ENCODE results near the gene OR52E4. TPM values are rescaled to one million over a fixed set of nuclear protein-coding genes. Genes with fewer than 3 reads are reported as not detected.

The OR52E4 gene
- polyA plus RNA-seq (ENCODE audit: insufficient read length), result not detected
- long read RNA-seq, donor 1, result 0 reads
- long read RNA-seq, donor 2, result 0 reads
- long read RNA-seq, donor 3, result 0 reads
- long read RNA-seq, donor 4, result 0 reads
- long read RNA-seq, donor 5, result 0 reads
- long read RNA-seq, donor 6, result 0 reads
- long read RNA-seq, donor 7, result 0 reads
- long read RNA-seq, donor 8, result 0 reads

DNA sequence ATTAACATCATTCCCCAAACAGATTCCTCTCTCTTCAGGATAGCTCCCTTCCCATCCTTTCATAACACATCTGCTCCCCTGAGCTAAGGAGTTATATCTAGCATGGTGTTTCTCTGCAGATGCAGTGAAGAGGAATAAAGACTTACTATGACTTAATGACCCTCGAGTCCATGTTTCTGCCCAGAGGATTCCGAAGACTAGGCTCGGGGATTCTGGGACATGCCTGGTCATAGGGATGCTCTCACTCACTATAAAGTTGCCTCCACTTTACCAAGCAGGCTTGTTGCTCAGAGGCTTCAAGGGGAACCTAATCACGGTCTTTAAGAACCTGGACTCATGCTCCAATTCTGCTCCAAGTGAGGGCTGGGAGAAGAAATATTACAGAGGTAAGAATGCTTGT is at the start of gene OR52E4:
OR52E4 (plus strand) TSS at position 301 of the 400 bp plus-strand sequence. CDS start 3,664 bp downstream, outside the sequence.
- no peak for DNase-seq

DNA sequence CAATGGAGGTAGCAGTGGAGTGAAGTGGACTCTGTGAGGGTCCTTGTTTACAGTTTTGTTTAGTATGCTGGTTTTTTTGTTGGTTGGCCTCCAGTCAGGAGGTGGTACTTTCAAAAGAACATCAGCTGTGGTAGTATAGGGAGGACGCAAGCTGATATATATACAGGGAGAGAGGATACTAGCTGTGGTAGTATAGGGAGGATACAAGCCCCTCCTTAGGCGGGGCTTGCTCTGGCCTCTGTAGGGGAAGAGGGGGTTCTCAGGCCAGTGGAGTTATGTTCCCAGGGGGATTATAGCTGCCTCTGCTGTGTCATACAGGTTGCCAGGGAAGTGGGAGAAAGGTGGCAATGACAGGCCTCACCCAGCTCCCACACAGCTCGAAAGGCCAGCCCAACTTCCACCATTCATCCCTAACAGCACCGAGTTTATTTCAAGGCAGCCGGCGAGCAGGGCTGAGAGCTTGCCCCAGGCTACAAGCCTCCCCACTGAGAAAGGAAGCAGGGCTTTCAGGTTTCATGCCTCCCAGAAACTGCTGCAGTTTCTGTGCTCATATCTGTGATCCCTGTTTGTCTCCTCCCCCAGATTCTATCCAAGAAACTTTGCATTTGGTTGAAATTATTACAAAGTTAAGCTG is 49.1 kb upstream of the OR52E4 start:
- DNase-seq, result no peak

DNA sequence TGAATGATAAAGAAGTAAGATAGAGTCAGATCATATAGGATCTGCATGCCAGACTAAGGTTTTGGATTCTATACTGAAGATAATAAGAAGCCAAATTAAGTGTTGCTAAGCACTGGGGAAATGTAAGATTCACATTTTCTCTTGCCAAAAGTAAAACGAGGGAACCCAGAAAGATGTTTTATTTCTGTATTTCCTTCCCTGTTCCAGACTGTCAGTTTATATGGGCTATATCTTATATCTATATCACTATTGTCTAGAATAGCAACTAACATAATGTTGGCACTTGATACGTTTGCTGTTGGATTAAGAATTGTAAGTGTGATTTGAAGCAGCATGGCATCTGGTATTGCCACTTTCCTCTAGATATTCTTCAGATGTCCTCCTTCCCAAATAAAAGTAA is 47.0 kb upstream of the OR52E4 start:
- DNase-seq, result no peak

DNA sequence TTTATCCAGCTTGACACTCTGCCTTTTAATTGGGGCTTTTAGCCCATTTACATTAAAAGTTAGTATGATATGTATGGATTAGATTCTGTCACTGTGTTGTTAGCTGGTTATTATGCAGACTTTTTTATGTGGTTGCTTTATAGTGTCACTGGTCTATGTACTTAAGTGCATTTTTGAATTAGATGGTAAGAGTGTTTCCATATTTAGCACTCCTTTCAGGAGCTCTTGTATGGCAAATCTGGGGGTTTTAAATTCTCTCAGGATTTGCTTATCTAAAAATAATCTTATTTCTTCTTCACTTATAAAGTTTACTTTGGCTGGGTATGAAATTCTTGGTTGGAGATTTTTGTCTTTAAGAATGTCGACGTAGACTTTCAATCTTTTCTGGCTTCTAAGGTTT is 42.7 kb upstream of the OR52E4 start:
- DNase-seq, result no peak

DNA sequence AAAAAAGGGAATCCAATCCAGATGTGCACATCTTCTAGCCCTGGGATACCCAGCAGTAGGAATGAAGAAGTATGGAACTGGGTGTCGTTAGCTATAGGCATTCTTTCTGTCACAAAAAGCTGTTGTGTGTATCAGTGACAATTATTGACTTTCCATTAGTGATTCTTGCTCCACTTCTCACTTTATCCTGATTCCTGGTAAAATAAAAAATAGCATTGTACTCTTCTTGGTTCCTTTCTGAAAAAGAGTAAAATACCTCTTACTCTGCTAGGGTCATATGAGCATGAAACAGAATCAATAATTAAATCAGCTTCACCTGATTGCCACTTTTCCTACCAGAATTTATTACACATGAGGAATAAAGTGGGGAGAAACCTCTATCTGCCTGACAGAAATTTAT is 38.6 kb upstream of the OR52E4 start, which contains the start of gene OR52E6:
OR52E6 (minus strand) TSS at position 101 of the 400 bp plus-strand sequence; CDS start at position 101, 0 bp downstream.
- DNase-seq, result no peak

DNA sequence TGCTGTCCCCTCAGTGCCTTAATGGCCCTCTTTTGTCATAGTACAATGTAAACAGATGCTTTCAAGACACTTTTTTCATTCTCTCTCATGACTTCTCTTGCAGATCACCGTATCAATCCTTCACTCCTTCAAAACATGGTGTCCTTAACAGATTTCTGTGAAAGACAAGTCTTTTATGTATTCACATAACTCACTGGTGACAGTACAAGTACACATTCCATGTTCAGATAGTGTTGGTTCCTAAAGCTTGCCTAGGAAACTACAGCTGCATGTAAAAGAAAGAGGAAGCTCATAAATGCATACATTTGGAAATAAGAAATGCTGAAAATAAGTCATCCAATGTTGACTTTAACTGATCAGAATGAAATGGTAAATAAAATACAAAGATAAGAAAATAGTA is 33.7 kb upstream of the OR52E4 start:
- no peak for DNase-seq

DNA sequence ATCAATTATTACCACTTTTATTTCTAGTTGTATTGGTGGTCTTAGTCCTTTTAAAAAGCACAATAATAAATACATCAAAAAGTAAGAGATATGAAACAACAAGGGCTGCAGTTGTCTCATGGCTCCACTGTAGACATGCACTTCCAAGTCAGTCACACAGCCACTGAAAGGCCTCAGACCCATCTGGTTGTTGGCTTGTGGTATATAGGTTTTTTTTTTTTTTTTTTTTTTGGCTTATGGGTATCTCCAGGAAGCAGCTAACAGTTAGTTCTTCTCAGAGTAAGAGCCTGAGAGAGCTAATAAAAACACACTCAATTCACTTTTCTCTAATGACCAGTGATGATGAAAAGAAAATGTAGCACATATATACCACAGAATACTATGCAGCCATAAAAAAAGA is 32.7 kb upstream of the OR52E4 start:
- DNase-seq, result no peak

DNA sequence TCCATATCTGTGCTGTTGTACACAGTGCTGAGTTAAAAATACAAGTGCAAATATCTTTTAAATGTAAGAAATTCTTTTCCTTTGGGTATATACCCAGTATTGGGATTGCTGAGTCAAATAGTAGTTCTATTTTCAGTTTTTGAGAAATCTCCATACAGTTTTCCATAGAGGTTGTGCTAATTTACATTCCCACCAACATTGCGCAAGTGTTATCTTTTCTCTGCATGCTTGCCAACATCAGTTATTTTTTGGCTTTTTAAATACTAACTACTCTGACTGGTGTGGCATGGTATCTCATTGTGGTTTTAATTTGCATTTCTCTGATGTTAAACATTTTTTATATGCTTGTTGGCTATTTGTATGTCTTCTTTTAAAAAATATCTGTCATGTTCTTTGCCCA is 29.4 kb upstream of the OR52E4 start:
- DNase-seq, result no peak

DNA sequence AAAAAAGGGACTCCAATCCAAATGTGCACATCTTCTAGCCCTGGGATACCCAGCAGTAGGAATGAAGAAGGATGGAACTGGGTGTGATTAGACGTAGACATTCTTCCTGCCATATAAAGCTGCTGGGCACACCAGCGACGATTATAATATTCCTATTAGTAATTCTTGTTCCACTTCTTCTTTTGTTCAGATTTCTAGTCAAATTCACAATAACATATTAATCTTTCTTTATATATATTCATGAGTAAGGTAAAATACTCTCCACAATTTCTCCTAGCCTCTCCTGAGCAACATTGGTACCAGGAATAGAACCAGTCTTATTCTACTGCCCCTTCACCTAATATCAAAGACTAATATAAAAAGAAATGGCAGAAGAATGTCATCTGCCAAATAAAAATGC is 22.8 kb upstream of the OR52E4 start, which contains the start of gene OR52E8:
OR52E8 (minus strand) TSS at position 101 of the 400 bp plus-strand sequence; CDS start at position 101, 0 bp downstream.
- DNase-seq, result no peak

DNA sequence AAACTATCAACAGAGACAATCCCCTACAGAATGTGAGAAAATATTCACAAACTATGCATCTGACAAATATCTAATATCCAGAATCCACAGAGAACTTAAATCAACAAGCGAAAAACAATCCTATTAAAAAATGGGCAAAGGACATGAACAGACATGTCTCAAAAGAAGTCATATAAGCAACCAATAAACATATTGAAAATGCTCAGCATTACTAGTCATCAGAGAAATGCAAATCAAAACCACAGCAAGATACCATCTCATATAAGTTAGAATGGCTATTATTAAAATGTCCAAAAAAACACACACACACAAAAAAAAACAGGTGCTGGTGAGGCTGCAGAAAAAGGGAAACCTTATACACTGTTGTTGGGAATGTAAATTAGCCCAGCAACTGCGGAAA is 14.6 kb upstream of the OR52E4 start:
- DNase-seq, result no peak

DNA sequence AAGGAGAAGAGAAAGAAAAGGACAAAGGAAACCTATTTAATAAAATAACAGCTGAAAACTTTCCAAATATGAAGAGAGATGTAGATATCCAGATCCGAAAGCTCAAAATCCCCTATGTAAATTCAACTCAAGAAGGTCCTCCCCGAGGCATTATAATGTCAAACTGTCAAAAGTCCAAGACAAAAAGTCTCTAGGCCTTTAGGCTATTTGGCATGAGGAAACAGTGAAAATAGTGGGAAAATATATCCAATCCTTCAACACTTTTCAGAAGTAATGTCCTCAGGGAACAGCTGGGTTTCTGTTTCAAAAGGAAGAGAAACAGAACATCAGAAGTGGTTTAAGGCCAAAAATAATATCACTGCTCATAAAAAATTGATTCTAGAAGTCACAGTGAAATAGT is 1.9 kb upstream of the OR52E4 start:
- no peak for DNase-seq

DNA sequence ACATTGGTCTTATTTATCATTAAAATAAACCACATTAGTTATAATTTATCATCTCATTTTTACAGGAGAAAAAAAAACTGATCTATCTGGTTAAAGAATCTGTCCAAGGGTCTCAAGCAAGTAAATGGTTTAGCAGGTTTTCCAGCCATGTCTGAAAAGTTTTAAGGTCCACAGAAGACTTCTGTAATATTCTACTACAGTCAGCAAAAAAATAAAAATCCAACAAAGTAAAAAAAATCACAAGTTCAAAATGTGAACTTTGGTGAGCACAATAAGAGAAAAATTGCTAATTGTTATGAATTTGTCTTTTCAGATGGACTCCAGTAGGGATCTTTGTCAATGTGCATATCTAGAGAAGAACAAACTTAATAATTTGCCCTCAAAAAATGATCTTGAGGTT is 1.3 kb downstream of the OR52E4 start:
- DNase-seq, result no peak

DNA sequence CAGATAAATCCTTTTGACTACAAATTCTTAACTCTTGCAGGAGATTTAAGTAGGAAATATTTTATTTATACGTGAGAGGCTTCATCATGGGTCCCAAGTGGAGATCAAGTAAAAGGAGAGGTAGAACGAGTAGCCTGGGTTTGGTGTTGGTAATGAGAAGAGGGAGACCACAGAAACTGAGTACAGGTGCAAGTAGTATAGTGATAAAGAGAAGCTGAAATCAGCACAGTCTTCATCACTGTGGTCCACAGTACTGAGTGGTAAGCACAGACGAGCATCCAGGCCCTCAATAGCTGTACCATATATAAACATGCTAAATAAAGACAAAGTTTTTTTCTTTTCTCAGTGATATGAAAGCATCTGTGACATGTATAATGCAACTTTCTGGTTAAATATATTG is 6.7 kb downstream of the OR52E4 start:
- no peak for DNase-seq

DNA sequence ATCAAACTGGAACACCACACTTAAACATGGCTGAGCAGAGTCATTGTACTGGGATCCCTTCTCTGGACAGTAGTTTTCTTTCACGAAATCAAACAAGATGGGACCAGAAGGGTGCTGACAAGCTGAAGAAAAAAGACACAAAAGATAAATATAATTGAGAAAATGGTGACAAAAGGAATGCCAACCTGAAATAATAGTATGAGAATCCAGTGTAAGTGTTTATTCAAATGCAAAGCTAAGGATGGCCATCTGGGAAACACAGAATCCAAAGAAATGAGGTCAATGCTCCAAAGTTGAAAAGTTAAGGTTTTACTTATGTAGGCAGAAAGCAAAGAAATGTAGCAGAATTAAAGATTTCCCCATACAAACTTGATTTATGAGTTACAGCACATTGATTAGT is 7.2 kb downstream of the OR52E4 start:
- no peak for DNase-seq

DNA sequence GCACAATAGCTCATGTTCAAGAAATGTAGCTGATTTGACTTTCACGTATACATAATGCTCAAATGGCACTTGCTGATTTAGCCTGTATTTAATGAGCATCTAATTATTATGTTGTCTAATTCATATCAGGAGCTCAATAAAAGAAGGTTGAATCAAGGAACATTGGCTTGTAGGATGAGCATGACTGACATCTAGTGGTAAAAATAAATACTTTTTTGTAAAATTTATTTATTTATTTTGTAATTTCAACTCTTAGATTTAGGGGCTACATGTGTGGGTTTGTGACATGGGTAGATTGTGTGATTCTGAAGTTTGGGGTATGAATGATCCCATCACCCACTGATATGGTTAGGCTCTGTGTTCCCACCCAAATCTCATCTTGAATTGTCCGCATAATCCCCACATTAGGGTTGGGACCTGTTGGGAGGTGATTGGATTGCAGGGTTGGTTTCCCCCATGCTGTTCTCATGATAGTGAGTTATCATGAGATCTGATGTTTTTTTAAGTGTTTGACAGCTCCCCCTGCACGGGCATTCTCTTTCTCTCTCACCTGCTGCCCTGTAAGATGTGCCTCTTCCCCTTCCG is 10.9 kb downstream of the OR52E4 start:
- no peak for DNase-seq

DNA sequence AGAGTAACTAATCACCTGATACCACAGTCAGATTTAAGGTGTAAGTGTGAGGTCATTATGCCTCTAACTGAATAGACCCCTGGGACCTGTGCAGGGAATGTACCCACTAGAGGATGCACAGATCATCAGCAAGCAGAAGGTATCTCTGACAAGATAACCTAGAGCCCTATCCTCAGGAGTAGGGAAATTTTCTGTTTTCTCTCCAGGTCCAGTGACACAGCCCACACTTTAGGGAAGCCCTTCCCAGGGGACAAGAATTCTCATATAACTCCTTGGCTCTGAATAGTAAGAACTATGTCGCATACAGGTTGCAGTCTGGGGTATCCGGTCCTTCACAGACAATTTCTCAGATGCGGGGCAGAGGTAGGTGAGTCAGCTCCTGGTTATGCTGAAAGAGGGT is 12.5 kb downstream of the OR52E4 start, which contains the start of gene OR52E5:
OR52E5 (plus strand) TSS at position 301 of the 400 bp plus-strand sequence. CDS start 7,569 bp downstream, outside the sequence.
- DNase-seq, result no peak

DNA sequence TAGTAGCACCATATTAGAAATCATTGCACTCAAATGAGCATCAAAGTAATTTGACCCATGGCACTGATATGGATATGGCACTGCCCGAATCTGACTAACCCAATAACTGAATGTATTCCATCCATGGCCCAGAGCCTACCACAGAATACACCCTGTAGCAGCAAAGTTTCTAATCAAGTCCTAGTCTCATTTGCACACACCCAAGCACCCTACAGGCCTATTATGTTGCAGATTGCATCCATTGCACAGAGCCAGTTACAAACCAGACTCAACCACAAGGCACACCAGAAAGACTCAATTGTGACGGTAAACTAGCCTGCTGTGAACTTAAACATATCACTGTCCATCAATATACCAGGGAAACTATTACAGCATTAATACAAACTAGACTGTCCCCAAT is 19.1 kb downstream of the OR52E4 start:
- no peak for DNase-seq

DNA sequence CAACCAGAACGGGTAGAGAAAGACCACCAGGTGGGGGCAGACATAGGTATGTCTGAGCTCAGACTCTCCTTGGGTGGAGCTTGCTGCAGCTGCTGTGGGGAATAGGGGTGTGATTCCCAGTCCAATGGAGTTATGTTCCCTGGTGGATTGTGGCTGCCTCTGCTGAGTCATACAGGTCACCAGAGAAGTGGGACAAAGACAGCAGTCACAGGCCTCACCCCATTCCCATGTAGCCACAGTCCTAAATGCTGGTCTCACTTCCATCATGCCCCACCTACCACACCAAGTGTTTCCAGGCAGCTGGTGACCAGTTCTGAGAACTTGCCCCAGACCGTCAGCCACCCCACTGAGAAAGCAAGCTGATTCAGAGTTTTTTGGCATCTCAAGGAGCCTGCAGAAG is 30.1 kb downstream of the OR52E4 start:
- no peak for DNase-seq

DNA sequence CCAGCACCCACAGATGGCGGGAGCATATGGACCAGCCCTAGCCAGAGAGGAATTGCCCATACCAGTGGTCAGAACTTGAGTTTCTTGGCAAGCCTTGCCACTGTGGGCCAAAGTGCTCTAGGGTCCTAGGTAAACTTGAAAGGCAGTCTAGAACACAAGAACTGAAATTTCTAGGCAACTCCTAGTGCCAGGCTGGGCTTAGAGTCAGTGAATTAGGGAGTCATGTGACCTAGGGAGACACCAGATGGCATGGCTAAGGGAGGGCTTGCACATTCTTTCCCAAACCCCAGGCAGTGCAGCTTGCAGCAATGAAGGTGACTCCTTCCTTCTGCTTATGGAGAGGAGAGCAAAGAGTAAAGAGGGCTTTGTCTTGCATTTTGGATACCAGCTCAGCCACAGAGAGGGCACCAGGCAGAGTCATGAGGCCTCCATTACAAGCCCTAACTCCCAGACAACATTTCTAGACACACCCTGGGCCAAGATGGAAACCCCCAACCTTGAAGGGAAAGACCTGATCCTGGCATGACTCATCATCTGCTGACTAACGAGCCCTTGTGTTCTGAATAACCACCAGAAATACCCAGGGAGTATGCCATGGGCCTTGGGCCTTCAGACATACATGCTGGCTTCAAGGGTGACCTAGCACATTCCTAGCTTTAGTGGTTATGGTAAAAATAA is 42.5 kb downstream of the OR52E4 start:
- DNase-seq, result no peak

DNA sequence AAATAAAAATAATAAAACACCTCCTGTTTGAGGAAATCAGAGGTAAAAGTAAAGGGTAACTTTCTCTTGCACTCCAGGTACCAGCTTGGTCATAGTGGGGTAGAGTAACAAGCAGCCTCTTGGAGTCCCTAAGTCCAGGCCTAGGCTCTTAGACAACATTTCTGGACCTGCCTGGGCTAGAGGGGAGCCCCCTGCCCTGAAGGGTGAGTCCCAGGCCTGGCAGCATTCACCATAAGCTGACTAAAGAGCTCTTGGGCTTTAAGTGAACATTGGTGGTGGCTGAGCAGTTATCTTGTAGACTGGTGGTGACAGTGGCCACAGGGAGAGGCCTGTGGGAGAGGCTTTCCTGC is 43.0 kb downstream of the OR52E4 start:
- no peak for DNase-seq

DNA sequence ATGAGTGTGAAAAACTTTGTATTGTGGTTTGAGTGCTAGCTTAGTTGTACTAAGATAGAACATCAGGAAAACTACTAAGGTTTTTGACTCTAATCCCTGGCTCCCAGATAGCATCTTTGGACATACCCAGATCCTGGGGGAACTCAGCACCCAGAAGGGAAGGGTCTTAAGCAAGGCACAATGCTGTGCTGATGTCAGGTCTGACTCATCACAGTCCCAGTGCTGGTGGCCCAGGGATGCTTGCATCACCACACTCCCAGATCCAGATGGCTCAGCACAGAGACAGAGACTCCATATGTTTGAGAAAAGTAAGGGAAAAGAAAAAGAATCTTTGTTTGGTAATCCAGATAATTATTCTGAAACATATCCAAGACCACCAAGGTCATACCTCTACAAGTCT is 43.4 kb downstream of the OR52E4 start:
- DNase-seq, result no peak

DNA sequence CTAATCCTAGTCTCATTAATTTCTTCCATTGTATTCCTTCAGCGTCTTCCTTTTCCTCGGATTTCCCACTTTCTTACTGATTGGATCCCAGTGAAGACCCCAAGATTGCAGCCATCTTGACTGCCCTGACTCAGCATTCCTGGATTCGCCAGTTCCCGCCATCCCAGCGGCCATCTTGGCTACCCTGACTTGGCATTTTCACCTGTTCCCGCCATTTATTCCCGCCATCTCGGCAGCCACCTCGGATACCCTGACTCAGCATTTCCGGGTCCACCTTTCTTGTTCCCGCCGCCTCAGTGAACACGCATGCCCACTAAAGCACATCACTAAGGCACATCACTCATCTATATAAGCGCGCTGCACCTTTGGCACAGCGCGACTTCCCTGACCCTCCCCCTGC is 47.8 kb downstream of the OR52E4 start:
- DNase-seq, result no peak

DNA sequence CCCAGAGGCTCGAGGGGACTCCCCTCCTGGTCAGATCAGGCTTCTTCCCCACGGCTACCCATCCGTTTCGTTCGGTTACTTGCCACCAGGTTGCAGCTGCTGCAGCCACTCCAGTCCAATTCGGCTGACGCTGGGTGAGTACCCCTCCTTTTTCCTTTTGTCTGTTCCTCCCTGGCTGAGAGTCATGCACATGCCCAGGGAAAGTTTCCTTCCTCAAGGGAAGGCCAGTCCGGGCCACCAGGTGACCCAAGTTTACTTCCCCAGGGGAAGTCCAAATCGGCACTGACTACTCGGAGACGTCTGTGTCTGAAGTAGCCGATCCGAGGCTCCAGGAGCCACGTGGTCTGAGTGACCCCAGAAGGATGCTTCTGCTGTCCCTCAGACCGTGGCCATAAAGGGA is 48.4 kb downstream of the OR52E4 start:
- no peak for DNase-seq
